Ishikawa (cell line): Measurements from ENCODE around the gene CIAPIN1.

Source experiments
- CEBPB ChIP-seq: IDR thresholded peaks from 2 replicates; pipeline ENCODE4 v1.6.1; 2012
- CREB1 ChIP-seq: IDR thresholded peaks from 2 replicates; pipeline ENCODE4 v1.6.1; 2012; ENCODE audit warnings: low read depth
- EGR1 ChIP-seq: IDR thresholded peaks from 2 replicates; pipeline ENCODE4 v1.6.1; 2012
- EP300 ChIP-seq: IDR thresholded peaks from 2 replicates; pipeline ENCODE4 v1.6.1; 2012; ENCODE audit warnings: borderline replicate concordance
- FOXM1 ChIP-seq: IDR thresholded peaks from 2 replicates; pipeline ENCODE4 v1.6.1; 2012; ENCODE audit warnings: low read depth, borderline replicate concordance
- NFIC ChIP-seq: IDR thresholded peaks from 2 replicates; pipeline ENCODE4 v1.6.1; 2012
- RAD21 ChIP-seq: IDR thresholded peaks from 2 replicates; pipeline ENCODE4 v1.6.1; 2012; ENCODE audit warnings: low read depth
- TCF12 ChIP-seq: IDR thresholded peaks from 2 replicates; pipeline ENCODE4 v1.6.1; 2012; ENCODE audit warnings: low read depth
- TEAD4 ChIP-seq: IDR thresholded peaks from 2 replicates; pipeline ENCODE4 v1.6.1; 2012
- YY1 ChIP-seq: IDR thresholded peaks from 2 replicates; pipeline ENCODE4 v1.6.1; 2012; ENCODE audit warnings: low read depth
- ZBTB7A ChIP-seq: IDR thresholded peaks from 2 replicates; pipeline ENCODE4 v1.6.1; 2012; ENCODE audit warnings: low read depth
- TF ChIP-seq, protein P1 (sequence below): IDR thresholded peaks from 2 replicates; pipeline ENCODE4 v1.6.1; 2012
- TF ChIP-seq, protein P2 (sequence below): IDR thresholded peaks from 2 replicates; pipeline ENCODE4 v1.6.1; 2012
- TF ChIP-seq, protein P3 (sequence below): IDR thresholded peaks from 2 replicates; pipeline ENCODE4 v1.6.1; 2012; ENCODE audit warnings: low read depth, mild to moderate bottlenecking

Gene CIAPIN1

DNA sequence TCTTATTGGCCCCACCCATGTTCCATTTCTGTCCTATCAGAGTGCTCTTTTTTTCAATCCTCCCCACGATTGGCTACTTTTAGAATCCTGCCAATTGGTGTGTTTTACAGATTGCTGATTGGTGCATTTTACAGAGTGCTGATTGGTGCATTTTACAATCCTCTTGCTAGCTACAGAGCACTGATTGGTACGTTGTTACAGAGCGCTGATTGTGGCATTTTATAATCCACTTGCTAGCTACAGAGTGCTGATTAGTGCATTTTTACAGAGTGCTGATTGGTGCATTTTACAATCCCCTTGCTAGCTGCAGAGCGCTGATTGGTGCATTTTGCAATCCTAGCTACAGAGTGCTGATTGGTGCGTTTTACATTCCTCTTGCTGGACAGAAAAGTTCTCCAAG, 52.2 kb downstream of the CIAPIN1 start:
- no peak for TF ChIP-seq RAD21
- TF ChIP-seq NFIC = no peak
- no peak for TF ChIP-seq FOXM1
- no peak for TF ChIP-seq EP300
- TF ChIP-seq, protein P1, sequence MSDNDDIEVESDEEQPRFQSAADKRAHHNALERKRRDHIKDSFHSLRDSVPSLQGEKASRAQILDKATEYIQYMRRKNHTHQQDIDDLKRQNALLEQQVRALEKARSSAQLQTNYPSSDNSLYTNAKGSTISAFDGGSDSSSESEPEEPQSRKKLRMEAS = no peak
- TF ChIP-seq TCF12 = no peak
- TF ChIP-seq YY1 = no peak
- TF ChIP-seq CREB1 = no peak
- TF ChIP-seq CEBPB = no peak
- no peak for TF ChIP-seq EGR1
- no peak for TF ChIP-seq ZBTB7A
- TF ChIP-seq TEAD4 = no peak
- TF ChIP-seq, protein P2, sequence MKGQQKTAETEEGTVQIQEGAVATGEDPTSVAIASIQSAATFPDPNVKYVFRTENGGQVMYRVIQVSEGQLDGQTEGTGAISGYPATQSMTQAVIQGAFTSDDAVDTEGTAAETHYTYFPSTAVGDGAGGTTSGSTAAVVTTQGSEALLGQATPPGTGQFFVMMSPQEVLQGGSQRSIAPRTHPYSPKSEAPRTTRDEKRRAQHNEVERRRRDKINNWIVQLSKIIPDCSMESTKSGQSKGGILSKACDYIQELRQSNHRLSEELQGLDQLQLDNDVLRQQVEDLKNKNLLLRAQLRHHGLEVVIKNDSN = no peak
- TF ChIP-seq, protein P3, sequence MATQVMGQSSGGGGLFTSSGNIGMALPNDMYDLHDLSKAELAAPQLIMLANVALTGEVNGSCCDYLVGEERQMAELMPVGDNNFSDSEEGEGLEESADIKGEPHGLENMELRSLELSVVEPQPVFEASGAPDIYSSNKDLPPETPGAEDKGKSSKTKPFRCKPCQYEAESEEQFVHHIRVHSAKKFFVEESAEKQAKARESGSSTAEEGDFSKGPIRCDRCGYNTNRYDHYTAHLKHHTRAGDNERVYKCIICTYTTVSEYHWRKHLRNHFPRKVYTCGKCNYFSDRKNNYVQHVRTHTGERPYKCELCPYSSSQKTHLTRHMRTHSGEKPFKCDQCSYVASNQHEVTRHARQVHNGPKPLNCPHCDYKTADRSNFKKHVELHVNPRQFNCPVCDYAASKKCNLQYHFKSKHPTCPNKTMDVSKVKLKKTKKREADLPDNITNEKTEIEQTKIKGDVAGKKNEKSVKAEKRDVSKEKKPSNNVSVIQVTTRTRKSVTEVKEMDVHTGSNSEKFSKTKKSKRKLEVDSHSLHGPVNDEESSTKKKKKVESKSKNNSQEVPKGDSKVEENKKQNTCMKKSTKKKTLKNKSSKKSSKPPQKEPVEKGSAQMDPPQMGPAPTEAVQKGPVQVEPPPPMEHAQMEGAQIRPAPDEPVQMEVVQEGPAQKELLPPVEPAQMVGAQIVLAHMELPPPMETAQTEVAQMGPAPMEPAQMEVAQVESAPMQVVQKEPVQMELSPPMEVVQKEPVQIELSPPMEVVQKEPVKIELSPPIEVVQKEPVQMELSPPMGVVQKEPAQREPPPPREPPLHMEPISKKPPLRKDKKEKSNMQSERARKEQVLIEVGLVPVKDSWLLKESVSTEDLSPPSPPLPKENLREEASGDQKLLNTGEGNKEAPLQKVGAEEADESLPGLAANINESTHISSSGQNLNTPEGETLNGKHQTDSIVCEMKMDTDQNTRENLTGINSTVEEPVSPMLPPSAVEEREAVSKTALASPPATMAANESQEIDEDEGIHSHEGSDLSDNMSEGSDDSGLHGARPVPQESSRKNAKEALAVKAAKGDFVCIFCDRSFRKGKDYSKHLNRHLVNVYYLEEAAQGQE = no peak

DNA sequence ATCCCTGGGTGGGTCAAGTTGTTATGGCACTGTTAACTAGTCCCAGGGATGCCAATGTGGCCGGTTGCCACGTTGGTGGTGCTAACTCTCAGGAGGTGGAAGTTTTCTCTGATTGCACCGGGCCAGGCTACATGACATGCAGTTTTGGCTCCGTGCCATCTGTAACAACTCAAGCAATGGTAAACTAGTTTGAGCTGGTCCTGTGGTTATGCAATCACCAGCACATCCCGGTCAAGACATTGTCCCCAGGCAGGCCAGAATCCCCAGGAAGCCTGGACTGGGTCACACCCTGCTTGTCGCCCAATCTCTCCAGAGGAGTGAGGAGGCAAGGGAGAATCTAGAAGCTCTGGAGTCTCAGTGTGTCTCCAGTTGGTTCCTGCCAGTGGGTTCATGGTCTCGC, 52.7 kb downstream of the CIAPIN1 start:
- TF ChIP-seq CEBPB (peak; percentile 95), EGR1 (no peak), NFIC (peak; percentile 85)

DNA sequence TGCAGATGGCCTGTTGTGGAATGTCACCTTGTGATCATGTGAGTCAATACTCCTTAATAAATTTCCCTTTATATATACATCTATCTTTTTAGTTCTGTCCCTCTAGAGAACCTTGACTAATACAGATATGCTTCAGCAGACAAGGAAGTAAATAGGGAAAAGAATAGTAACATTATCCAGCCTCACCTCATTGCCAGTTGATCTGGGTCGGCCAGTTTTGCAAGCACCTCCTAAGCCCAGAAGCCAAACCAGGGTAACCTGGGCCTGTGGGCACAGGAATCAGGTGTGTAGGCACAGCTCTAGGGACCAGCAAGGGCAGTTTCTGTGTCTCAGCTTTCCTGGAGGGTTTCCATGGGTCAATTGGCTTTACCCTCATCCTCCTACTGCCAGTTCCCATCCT, 54.5 kb downstream of the CIAPIN1 start:
- no peak for TF ChIP-seq CEBPB
- TF ChIP-seq, protein P3 = no peak
- TF ChIP-seq CREB1 = no peak
- TF ChIP-seq NFIC = no peak

DNA sequence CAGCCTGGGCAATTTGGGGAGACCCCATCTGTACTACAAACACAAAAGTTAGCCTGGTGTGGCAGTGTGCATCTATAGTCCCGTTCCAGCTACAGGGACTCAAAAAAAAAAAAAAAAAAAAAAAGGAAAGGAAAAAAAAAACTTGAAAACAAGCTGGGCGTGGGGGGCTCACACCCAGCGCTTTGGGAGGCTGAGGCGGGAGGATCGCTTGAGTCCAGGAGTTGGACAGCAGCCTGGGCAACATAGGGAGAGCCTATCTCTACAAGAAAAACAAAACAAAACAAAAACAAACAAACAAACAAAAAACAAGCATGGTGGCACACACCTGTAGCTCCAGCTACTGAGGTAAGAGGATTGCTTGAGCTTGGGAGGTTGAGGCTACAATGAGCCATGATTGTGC, 55.5 kb downstream of the CIAPIN1 start:
- TF ChIP-seq FOXM1 (no peak), YY1 (no peak), CEBPB (no peak)
- TF ChIP-seq, protein P3 = peak; percentile 35; the same call in 1 of the 2 replicates

DNA sequence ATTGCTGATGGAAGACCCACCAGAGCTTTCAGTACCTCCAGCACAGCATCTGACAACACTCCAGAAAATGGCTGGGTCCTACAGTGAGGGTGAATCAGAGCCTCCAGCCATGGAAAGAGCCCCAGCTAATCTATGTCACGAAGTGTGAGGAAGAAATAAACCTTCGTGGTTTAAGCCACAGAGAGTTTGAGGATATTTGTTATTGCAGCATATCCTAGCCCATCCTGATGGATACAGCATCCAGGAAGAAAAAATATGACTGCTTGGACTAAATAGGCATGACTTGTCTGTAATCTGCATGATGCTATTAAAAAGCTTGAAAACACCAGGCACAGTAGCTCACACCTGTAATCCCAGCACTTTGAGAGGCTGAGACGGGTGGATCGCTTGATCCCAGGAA, 55.9 kb downstream of the CIAPIN1 start:
- TF ChIP-seq FOXM1 (no peak), NFIC (no peak), CEBPB (no peak), EP300 (no peak), TEAD4 (no peak), EGR1 (no peak), RAD21 (no peak), CREB1 (no peak), TCF12 (no peak), ZBTB7A (no peak)
- TF ChIP-seq, protein P3 = no peak
- TF ChIP-seq, protein P1 = no peak
- TF ChIP-seq, protein P2 = no peak
